ENCODE measurements around the gene C1orf159. TPM values are rescaled to one million over a fixed set of nuclear protein-coding genes. Genes with fewer than 3 reads are reported as not detected.

C1orf159 gene
- total RNA-seq, 3 donors from 2014 or later = 18.4 to 25.3 (median 24.0) TPM

DNA sequence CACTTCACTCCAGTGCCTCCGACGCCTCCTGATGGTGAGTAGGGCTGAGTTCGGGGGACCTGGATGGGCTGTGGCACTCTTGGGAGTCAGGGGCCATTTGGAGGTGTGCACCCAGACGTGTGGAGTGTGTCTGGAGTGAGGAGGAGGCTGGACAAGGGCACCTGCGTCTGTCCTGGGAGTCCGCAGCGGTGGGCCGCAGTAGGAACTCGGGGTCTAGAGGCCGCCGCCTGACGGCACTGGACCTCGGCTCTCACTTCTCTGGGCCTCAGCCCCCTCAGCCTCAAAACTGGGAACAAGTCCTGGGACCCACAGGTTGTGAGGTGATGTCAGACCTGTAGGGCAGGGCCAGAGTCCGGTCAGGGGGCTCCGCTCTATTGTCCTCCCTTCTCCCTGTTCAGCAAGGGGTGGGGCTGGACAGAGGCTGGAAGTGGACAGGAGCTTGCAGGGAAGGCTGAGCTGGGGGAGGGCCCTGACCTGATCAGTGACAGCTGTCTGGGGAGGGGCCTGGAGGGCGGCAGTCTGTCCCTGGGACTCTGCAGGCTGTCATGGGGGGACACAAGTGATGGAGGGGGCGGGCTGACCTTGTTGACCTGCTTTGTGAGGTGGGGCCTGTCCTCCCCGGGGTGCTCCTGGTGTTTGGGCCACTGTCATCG is 80.5 kb downstream of the C1orf159 start:
- H3K36me3 ChIP-seq (ENCODE audit: low read depth) = no peaks in the 10 kb centered on the region

DNA sequence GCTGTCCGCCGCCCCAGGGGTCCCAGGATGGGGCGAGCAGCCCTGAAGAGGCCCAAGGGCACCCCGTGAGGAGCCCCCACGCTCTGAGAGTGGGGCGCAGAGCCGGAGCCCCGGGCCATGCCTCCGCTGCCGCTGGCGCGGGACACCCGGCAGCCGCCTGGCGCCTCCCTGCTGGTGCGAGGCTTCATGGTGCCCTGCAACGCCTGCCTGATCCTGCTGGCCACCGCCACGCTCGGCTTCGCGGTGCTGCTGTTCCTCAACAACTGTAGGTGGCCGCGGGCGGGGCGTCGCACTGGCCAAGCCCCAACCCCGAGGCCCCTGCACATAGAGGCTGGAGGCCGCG is 81.5 kb downstream of the C1orf159 start:
- ATAC-seq (no peak), DNase-seq (no peak)
- Histone ChIP-seq H3K4me1 (ENCODE audit: low read depth) (peaks cover 15% of the 10 kb centered on the region), H3K4me3 (no peak overlapping the region), H3K36me3 (ENCODE audit: low read depth) (no peaks in the 10 kb centered on the region), H3K9me3 (no peaks in the 10 kb centered on the region)
- intact Hi-C loops (cut with DNase I, micrococcal nuclease) = no loop called here
- TF ChIP-seq, protein P1, sequence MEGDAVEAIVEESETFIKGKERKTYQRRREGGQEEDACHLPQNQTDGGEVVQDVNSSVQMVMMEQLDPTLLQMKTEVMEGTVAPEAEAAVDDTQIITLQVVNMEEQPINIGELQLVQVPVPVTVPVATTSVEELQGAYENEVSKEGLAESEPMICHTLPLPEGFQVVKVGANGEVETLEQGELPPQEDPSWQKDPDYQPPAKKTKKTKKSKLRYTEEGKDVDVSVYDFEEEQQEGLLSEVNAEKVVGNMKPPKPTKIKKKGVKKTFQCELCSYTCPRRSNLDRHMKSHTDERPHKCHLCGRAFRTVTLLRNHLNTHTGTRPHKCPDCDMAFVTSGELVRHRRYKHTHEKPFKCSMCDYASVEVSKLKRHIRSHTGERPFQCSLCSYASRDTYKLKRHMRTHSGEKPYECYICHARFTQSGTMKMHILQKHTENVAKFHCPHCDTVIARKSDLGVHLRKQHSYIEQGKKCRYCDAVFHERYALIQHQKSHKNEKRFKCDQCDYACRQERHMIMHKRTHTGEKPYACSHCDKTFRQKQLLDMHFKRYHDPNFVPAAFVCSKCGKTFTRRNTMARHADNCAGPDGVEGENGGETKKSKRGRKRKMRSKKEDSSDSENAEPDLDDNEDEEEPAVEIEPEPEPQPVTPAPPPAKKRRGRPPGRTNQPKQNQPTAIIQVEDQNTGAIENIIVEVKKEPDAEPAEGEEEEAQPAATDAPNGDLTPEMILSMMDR (IDR thresholded peaks at IDR 0.05) = no peak

More for the DNA sequence above, 80.5 kb downstream of the C1orf159 start:
- TF ChIP-seq, protein P1 (IDR thresholded peaks at IDR 0.05) = no peak
- peaks cover 23% of the 10 kb centered on the region for H3K4me1 ChIP-seq (ENCODE audit: low read depth)
- ATAC-seq (no peak), DNase-seq (no peak)
- H3K4me3 ChIP-seq = no peak overlapping the region
- no peaks in the 10 kb centered on the region for H3K9me3 ChIP-seq
- intact Hi-C loops (cut with DNase I, micrococcal nuclease) = no loop called here

DNA sequence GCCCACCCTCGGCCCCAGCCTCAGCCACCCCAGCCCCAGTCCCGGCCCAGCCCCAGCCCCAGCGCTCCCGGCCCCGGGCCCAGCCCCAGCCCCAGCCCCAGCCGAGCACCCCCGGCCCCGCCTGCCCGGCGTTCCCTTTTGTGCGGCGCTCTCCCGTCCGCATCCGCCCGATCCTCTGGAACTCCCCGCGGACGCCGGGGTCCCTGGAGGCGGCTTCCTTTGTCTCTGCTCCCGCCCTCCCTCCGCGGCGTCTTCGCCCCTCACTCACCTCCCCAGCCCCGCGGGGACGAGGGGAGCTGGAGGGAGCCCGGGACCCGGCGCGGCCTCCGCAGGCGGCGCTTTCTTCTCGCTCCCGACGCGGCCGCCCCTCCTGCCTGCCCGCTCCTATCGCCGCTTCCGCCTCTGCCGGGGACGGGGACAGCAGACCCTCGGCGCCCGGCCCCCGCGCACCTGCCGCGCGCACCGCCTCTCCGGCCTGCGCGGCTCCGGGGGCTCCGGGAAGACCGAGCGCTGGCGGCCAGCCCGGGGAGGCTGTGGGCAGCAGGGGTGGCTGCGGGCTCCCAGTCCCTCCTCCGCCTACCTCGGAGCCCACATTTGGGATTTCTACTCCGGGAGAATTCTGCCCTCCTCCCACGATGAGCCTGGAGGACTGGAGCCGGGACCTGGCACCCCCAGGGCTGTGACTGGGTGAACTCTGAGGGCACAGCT is 82.0 kb downstream of the C1orf159 start:
- peaks cover 15% of the 10 kb centered on the region for H3K4me1 ChIP-seq (ENCODE audit: low read depth)
- ATAC-seq (peak; percentile 4), DNase-seq (no peak)
- intact Hi-C loops (cut with DNase I, micrococcal nuclease) = no loop called here
- no peak overlapping the region for H3K4me3 ChIP-seq
- no peaks in the 10 kb centered on the region for H3K36me3 ChIP-seq (ENCODE audit: low read depth)
- TF ChIP-seq, protein P1 (IDR thresholded peaks at IDR 0.05) = no peak
- no peaks in the 10 kb centered on the region for H3K9me3 ChIP-seq

DNA sequence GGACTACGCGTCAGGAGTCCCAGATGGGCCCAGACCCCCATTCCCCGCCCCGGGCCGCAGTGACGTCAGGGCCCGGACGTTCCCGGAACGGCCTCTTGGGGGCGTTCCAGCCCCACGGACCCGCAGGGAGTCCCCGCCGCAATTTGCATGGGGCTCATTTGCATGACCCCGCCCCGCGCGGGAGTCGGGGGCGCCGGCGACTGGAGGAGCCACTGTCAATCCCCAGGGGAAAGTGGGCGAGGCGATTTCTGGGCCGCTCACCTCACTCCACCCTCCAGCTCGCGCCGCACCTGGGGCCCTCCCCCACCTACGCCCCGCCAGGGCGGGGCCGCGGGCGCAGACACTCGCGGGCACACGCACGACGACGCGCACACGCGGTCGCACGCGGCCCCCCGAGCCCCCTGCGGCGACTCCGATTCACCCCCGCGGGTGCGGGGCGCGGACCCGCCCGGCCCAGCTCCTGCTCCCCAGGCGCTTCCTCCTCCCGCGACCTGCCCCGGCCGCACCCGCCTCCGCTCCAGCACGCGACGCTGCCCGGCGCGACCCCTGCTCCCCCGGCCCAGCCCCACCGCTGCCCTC is 82.8 kb downstream of the C1orf159 start:
- Histone ChIP-seq H3K36me3 (ENCODE audit: low read depth) (no peaks in the 10 kb centered on the region), H3K9me3 (no peaks in the 10 kb centered on the region)
- ATAC-seq = peak; percentile 93

DNA sequence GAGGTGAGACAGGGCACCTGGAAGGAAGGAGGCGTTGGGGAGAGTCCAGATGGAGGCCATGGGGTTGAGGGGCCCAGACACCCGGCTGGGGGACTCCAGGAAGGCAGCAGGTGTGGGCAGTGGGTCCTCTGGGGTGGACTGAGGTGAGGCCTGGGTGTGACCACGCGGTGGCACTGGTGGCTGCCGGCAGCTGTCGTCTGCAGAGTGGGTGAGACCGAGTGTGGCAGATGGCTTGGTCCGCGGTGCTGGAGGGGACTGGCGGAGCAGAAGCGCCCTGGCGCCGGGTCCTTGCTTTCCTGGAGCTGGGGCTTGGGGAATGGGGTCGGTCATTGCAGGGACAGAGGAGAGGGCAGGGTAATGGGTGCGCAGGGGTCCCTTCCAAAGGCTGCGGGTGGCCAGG is 83.5 kb downstream of the C1orf159 start:
- DNase-seq = peak in 2 of 3 donors; percentile 46 to 63
- TF ChIP-seq, protein P1 (IDR thresholded peaks at IDR 0.05) = no peak
- peak; percentile 69 for ATAC-seq
- Histone ChIP-seq H3K9me3 (no peaks in the 10 kb centered on the region), H3K36me3 (ENCODE audit: low read depth) (no peaks in the 10 kb centered on the region), H3K4me3 (no peak overlapping the region), H3K4me1 (ENCODE audit: low read depth) (peaks cover 15% of the 10 kb centered on the region)
- intact Hi-C loops (cut with DNase I, micrococcal nuclease) = no loop called here

More for the DNA sequence above, 82.8 kb downstream of the C1orf159 start:
- no peak overlapping the region for H3K4me3 ChIP-seq
- DNase-seq = peak; percentile 87 to 93 (median 92)
- peaks cover 15% of the 10 kb centered on the region for H3K4me1 ChIP-seq (ENCODE audit: low read depth)
- TF ChIP-seq, protein P1 (IDR thresholded peaks at IDR 0.05) = peak; percentile 83
- intact Hi-C loops (cut with DNase I, micrococcal nuclease) = no loop called here

Other genes with a start within 250 kb of the C1orf159 start
- gene SAMD11, start 192.2 kb downstream of the C1orf159 start, total RNA-seq = 1 to 10 TPM; 2.2 to 4.3 (median 2.7) TPM
- gene NOC2L, start 156.8 kb downstream of the C1orf159 start, total RNA-seq = 10 to 100 TPM; 47.3 to 56.2 (median 54.6) TPM
- 10 to 100 TPM in 2 of 3 donors, 1 to 10 TPM in 1; 9.0 to 14.7 (median 11.0) TPM for gene KLHL17, start 155.5 kb downstream of the C1orf159 start, total RNA-seq
- under 1 TPM; 0.23 to 0.99 (median 0.32) TPM for gene PLEKHN1, start 149.6 kb downstream of the C1orf159 start, total RNA-seq
- gene PERM1, start 134.0 kb downstream of the C1orf159 start, total RNA-seq = under 1 TPM in 1 of 3 donors, not detected in 2; 0.24 TPM
- 10 to 100 TPM; 10.3 to 22.7 (median 21.1) TPM for gene HES4, start 116.0 kb downstream of the C1orf159 start, total RNA-seq
- 10 to 100 TPM; 37.5 to 41.7 (median 38.7) TPM for gene ISG15, start 102.6 kb downstream of the C1orf159 start, total RNA-seq
- gene AGRN, start 96.0 kb downstream of the C1orf159 start, total RNA-seq = 10 to 100 TPM; 32.0 to 54.4 (median 40.6) TPM
- gene RNF223, start 41.8 kb downstream of the C1orf159 start, total RNA-seq = 1 to 10 TPM; 1.3 to 7.5 (median 2.1) TPM
- gene TTLL10, start 57.8 kb upstream of the C1orf159 start, total RNA-seq = 1 to 10 TPM in 2 of 3 donors, under 1 TPM in 1; 0.32 to 4.4 (median 1.8) TPM
- 1 to 10 TPM; 1.6 to 2.2 (median 2.2) TPM for gene TNFRSF18, start 90.5 kb upstream of the C1orf159 start, total RNA-seq
- gene TNFRSF4, start 98.1 kb upstream of the C1orf159 start, total RNA-seq = 1 to 10 TPM in 1 of 3 donors, under 1 TPM in 2; 0.69 to 1.2 (median 0.80) TPM
- gene SDF4, start 115.9 kb upstream of the C1orf159 start, total RNA-seq = 100 to 1,000 TPM; 169 to 257 (median 226) TPM
- 10 to 100 TPM in 1 of 3 donors, 1 to 10 TPM in 2; 7.3 to 12.5 (median 9.0) TPM for gene B3GALT6, start 116.1 kb upstream of the C1orf159 start, total RNA-seq
- gene C1QTNF12, start 130.6 kb upstream of the C1orf159 start, total RNA-seq = 10 to 100 TPM; 21.5 to 54.0 (median 36.5) TPM
- gene UBE2J2, start 157.8 kb upstream of the C1orf159 start, total RNA-seq = 10 to 100 TPM; 49.8 to 65.8 (median 61.1) TPM
- 1 to 10 TPM; 3.5 to 5.4 (median 4.5) TPM for gene SCNN1D, start 164.3 kb upstream of the C1orf159 start, total RNA-seq
- gene ACAP3, start 191.8 kb upstream of the C1orf159 start, total RNA-seq = 10 to 100 TPM; 42.1 to 76.9 (median 44.8) TPM
- gene PUSL1, start 192.5 kb upstream of the C1orf159 start, total RNA-seq = 10 to 100 TPM; 12.4 to 15.9 (median 15.4) TPM
- 100 to 1,000 TPM in 1 of 3 donors, 10 to 100 TPM in 2; 89.9 to 127 (median 95.5) TPM for gene INTS11, start 208.6 kb upstream of the C1orf159 start, total RNA-seq
- 10 to 100 TPM; 41.2 to 77.9 (median 55.5) TPM for gene CPTP, start 208.7 kb upstream of the C1orf159 start, total RNA-seq
- gene TAS1R3, start 215.2 kb upstream of the C1orf159 start, total RNA-seq = 1 to 10 TPM in 1 of 3 donors, under 1 TPM in 2; 0.57 to 1.1 (median 0.96) TPM
- 10 to 100 TPM; 51.7 to 95.3 (median 73.1) TPM for gene DVL1, start 233.3 kb upstream of the C1orf159 start, total RNA-seq
- gene MXRA8, start 242.5 kb upstream of the C1orf159 start, total RNA-seq = 10 to 100 TPM in 2 of 3 donors, 1 to 10 TPM in 1; 6.8 to 62.1 (median 20.8) TPM